ENCODE results near the gene ATP6V1A. TPM values are rescaled to one million over a fixed set of nuclear protein-coding genes. Genes with fewer than 3 reads are reported as not detected.

The ATP6V1A gene
- 102 and 163 TPM in 2 replicates for total RNA-seq

GRCh38 chr3:113746548-113747282, at the start of gene ATP6V1A:
Gene ATP6V1A (plus strand): TSS chr3:113747035. CDS start chr3:113778754, 31,719 bp downstream.

GRCh38 chr3:113745756-113746547, 883 bp upstream of the ATP6V1A start, which contains the start of gene NAA50:
Gene NAA50 (minus strand): TSS chr3:113746249. CDS start chr3:113745949, 300 bp downstream.

GRCh38 chr3:113838631-113839209, 91.9 kb downstream of the ATP6V1A start, which contains the start of gene GRAMD1C:
Gene GRAMD1C (plus strand): TSS chr3:113838788. CDS start chr3:113838910, 122 bp downstream.

Other genes with a start within 250 kb of the ATP6V1A start
- 4.7 and 8.2 TPM in 2 replicates for gene SPICE1, start 231.9 kb upstream of the ATP6V1A start, total RNA-seq
- gene SIDT1, start 214.5 kb upstream of the ATP6V1A start, total RNA-seq = 0.09 TPM in 1 of 2 replicates, not detected in the other
- 7.0 and 7.2 TPM in 2 replicates for gene USF3, start 50.4 kb upstream of the ATP6V1A start, total RNA-seq
- gene NAA50, start 786 bp upstream of the ATP6V1A start, total RNA-seq = 142 and 154 TPM in 2 replicates
- gene GRAMD1C, start 91.8 kb downstream of the ATP6V1A start, total RNA-seq = 26.9 and 30.3 TPM in 2 replicates
- gene ZDHHC23, start 201.0 kb downstream of the ATP6V1A start, total RNA-seq = 17.9 and 35.5 TPM in 2 replicates